HUES48 (cell line): ENCODE measurements around the gene GUSB.
"Not testable (repeated sequence)": the region's sequence is repeated elsewhere in the genome, so short reads cannot be mapped to it uniquely, and the experiment has no call there.

Source experiments
- H3K27ac ChIP-seq: one replicate; pipeline ENCODE4 v1.7.0; 2013; ENCODE audit warnings: low read depth, low read length, inconsistent platforms
- H3K27me3 ChIP-seq: 2 replicates; pipeline ENCODE4 v1.6.1; 2013; ENCODE audit warnings: mild to moderate bottlenecking, low read length; ENCODE audit not compliant: control insufficient read depth, insufficient read depth
- H3K36me3 ChIP-seq: 2 replicates; pipeline ENCODE4 v1.6.1; 2013; ENCODE audit warnings: low read length; ENCODE audit not compliant: control insufficient read depth, insufficient read depth
- H3K4me1 ChIP-seq: 2 replicates; pipeline ENCODE4 v1.6.1; 2013; ENCODE audit warnings: mild to moderate bottlenecking, low read length; ENCODE audit not compliant: control insufficient read depth, insufficient read depth
- H3K4me3 ChIP-seq: 2 replicates; pipeline ENCODE4 v1.5.1; 2013; ENCODE audit warnings: mild to moderate bottlenecking, low read depth, low read length
- H3K9ac ChIP-seq: 2 replicates; pipeline ENCODE4 v1.6.1; 2013; ENCODE audit warnings: mild to moderate bottlenecking, low read depth, low read length, moderate library complexity
- H3K9me3 ChIP-seq: 2 replicates; pipeline ENCODE4 v1.6.1; 2013; ENCODE audit warnings: low read length; ENCODE audit not compliant: control insufficient read depth, insufficient read depth

The GUSB gene

GRCh38 chr7:65953890-65954450, 28.0 kb downstream of the GUSB start:
- H3K9me3 ChIP-seq = no peaks in the 10 kb centered on the region
- H3K4me1 ChIP-seq = no peaks in the 10 kb centered on the region
- H3K36me3 ChIP-seq = peaks cover 47% of the 10 kb centered on the region
- H3K9ac ChIP-seq = no peak overlapping the region
- H3K27me3 ChIP-seq = no peaks in the 10 kb centered on the region
- H3K4me3 ChIP-seq = no peak overlapping the region
- H3K27ac ChIP-seq = no peak overlapping the region

GRCh38 chr7:65953001-65953720, 28.9 kb downstream of the GUSB start:
- no peaks in the 10 kb centered on the region for H3K9me3 ChIP-seq
- H3K4me3 ChIP-seq = no peak overlapping the region
- H3K9ac ChIP-seq = no peak overlapping the region
- H3K27me3 ChIP-seq = no peaks in the 10 kb centered on the region
- H3K4me1 ChIP-seq = no peaks in the 10 kb centered on the region
- H3K36me3 ChIP-seq = peaks cover 39% of the 10 kb centered on the region
- no peak overlapping the region for H3K27ac ChIP-seq

GRCh38 chr7:65951837-65952578, 30.0 kb downstream of the GUSB start:
- no peaks in the 10 kb centered on the region for H3K4me1 ChIP-seq
- peaks cover 34% of the 10 kb centered on the region for H3K36me3 ChIP-seq
- no peaks in the 10 kb centered on the region for H3K27me3 ChIP-seq
- H3K9me3 ChIP-seq = no peaks in the 10 kb centered on the region
- no peak overlapping the region for H3K27ac ChIP-seq
- no peak overlapping the region for H3K9ac ChIP-seq
- no peak overlapping the region for H3K4me3 ChIP-seq

GRCh38 chr7:65946904-65947303, 35.1 kb downstream of the GUSB start:
- Histone ChIP-seq H3K27me3 (no peaks in the 10 kb centered on the region), H3K9me3 (no peaks in the 10 kb centered on the region), H3K27ac (no peak overlapping the region), H3K36me3 (no peaks in the 10 kb centered on the region), H3K4me3 (no peak overlapping the region), H3K9ac (no peak overlapping the region), H3K4me1 (no peaks in the 10 kb centered on the region)

GRCh38 chr7:65945787-65946186, 36.2 kb downstream of the GUSB start:
- H3K4me1 ChIP-seq, H3K9me3 ChIP-seq, H3K36me3 ChIP-seq, H3K4me3 ChIP-seq, H3K27me3 ChIP-seq, H3K27ac ChIP-seq, H3K9ac ChIP-seq: not testable (repeated sequence)

- no peaks in the 10 kb centered on the region for H3K9me3 ChIP-seq
- H3K36me3 ChIP-seq = 0 out of 2 replicates have a peak, but pooled peaks cover 5% of the 10 kb centered on the region
- H3K4me1 ChIP-seq = no peaks in the 10 kb centered on the region
- no peak overlapping the region for H3K27ac ChIP-seq
- no peak overlapping the region for H3K4me3 ChIP-seq
- no peak overlapping the region for H3K9ac ChIP-seq
- H3K27me3 ChIP-seq = no peaks in the 10 kb centered on the region
Observed at GRCh38 chr7:65938336-65938895, 43.6 kb downstream of the GUSB start.

- Histone ChIP-seq H3K27me3 (no peaks in the 10 kb centered on the region), H3K27ac (no peak overlapping the region), H3K9me3 (no peaks in the 10 kb centered on the region), H3K4me1 (no peaks in the 10 kb centered on the region), H3K4me3 (no peak overlapping the region), H3K36me3 (0 out of 2 replicates have a peak, but pooled peaks cover 5% of the 10 kb centered on the region), H3K9ac (no peak overlapping the region)
Observed at GRCh38 chr7:65937296-65937695, 44.7 kb downstream of the GUSB start.

GRCh38 chr7:65931685-65932084, 50.3 kb downstream of the GUSB start:
- Histone ChIP-seq H3K9ac (no peak overlapping the region), H3K27ac (no peak overlapping the region)

GRCh38 chr7:65927489-65928448, 54.2 kb downstream of the GUSB start:
- Histone ChIP-seq H3K9ac (no peak overlapping the region), H3K27ac (no peak overlapping the region), H3K4me1 (no peaks in the 10 kb centered on the region; the same call in 1 of the 2 replicates), H3K36me3 (no peaks in the 10 kb centered on the region), H3K9me3 (no peaks in the 10 kb centered on the region), H3K4me3 (no peak overlapping the region), H3K27me3 (no peaks in the 10 kb centered on the region)

More at GRCh38 chr7:65931685-65932084, 50.3 kb downstream of the GUSB start:
- H3K4me3 ChIP-seq = no peak overlapping the region
- no peaks in the 10 kb centered on the region; the same call in 1 of the 2 replicates for H3K4me1 ChIP-seq
- H3K36me3 ChIP-seq = no peaks in the 10 kb centered on the region
- H3K9me3 ChIP-seq = no peaks in the 10 kb centered on the region
- no peaks in the 10 kb centered on the region for H3K27me3 ChIP-seq

- no peak overlapping the region for H3K9ac ChIP-seq
- H3K36me3 ChIP-seq = no peaks in the 10 kb centered on the region
- H3K9me3 ChIP-seq = no peaks in the 10 kb centered on the region
- no peaks in the 10 kb centered on the region for H3K27me3 ChIP-seq
- no peaks in the 10 kb centered on the region; the same call in 1 of the 2 replicates for H3K4me1 ChIP-seq
- no peak overlapping the region for H3K27ac ChIP-seq
- H3K4me3 ChIP-seq = no peak overlapping the region
Observed at GRCh38 chr7:65926588-65926987, 55.4 kb downstream of the GUSB start.
